Neutrophil (primary cell): ENCODE measurements around the gene CALHM2.

Experiments used
- H3K27ac ChIP-seq: fragments of 200-600 bp; sonication (generic); 2 replicates; pipeline ENCODE4 v1.5.1; 2016; ENCODE audit warnings: mild to moderate bottlenecking, moderate library complexity
- H3K27me3 ChIP-seq: fragments of 200-600 bp; sonication (generic); 2 replicates; pipeline ENCODE4 v1.6.0; 2016; ENCODE audit warnings: mild to moderate bottlenecking
- H3K36me3 ChIP-seq: fragments of 200-600 bp; sonication (generic); 2 replicates; pipeline ENCODE4 v1.5.1; 2017
- H3K4me1 ChIP-seq, 2 experiments: fragments of 200-600 bp in 1 of 2; sonication (generic) in 1 of 2; 1 replicate in 1 of 2; 2 replicates in 1 of 2; pipeline versions ENCODE4 v1.5.1 to v1.6.1; 2013 to 2016; ENCODE audit warnings: low read depth in 1 of 2, low read length in 1 of 2, mild to moderate bottlenecking in 1 of 2, moderate library complexity in 1 of 2; ENCODE audit not compliant: control insufficient read depth in 1 of 2, insufficient read depth in 1 of 2
- H3K4me3 ChIP-seq, 2 experiments: fragments of 200-600 bp in 1 of 2; sonication (generic) in 1 of 2; 1 replicate in 1 of 2; 2 replicates in 1 of 2; pipeline ENCODE4 v1.5.1; 2013 to 2016; ENCODE audit warnings: low read depth in 1 of 2, low read length in 1 of 2, mild to moderate bottlenecking in 1 of 2, moderate library complexity in 1 of 2
- H3K9me3 ChIP-seq: fragments of 200-600 bp; sonication (generic); 2 replicates; pipeline ENCODE4 v1.5.1; 2016
- TF ChIP-seq, protein P1 (sequence below): fragments of 200-600 bp; sonication (generic); IDR thresholded peaks from 2 replicates; pipeline ENCODE4 v1.5.1; 2016; ENCODE audit warnings: antibody characterized with exemption

Gene CALHM2

DNA sequence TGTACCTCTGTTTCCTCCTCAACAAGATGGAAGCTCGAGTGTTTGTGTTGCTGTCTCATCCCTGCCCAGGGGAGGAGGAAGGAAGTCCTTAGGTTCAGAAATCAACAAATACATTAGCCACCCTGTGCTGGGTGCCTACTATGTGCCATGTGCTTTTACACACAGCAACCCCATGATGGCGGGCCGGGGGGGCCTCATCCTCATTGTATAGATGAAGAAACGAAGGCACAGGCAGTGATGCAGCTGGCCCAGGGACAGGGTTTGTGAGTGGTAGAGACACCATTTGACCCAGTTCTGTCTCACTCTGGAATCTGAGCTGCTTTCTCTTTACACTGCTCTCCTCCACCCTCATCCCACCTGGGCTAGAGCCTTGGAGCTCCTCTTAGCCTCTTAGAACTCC lies 1.9 kb upstream of the CALHM2 start:
- H3K27me3 ChIP-seq, result peaks cover 65% of the 10 kb centered on the region
- TF ChIP-seq, protein P1, sequence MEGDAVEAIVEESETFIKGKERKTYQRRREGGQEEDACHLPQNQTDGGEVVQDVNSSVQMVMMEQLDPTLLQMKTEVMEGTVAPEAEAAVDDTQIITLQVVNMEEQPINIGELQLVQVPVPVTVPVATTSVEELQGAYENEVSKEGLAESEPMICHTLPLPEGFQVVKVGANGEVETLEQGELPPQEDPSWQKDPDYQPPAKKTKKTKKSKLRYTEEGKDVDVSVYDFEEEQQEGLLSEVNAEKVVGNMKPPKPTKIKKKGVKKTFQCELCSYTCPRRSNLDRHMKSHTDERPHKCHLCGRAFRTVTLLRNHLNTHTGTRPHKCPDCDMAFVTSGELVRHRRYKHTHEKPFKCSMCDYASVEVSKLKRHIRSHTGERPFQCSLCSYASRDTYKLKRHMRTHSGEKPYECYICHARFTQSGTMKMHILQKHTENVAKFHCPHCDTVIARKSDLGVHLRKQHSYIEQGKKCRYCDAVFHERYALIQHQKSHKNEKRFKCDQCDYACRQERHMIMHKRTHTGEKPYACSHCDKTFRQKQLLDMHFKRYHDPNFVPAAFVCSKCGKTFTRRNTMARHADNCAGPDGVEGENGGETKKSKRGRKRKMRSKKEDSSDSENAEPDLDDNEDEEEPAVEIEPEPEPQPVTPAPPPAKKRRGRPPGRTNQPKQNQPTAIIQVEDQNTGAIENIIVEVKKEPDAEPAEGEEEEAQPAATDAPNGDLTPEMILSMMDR, result no peak
- H3K36me3 ChIP-seq, result no peaks in the 10 kb centered on the region
- H3K9me3 ChIP-seq, result no peaks in the 10 kb centered on the region
- H3K27ac ChIP-seq, result no peak overlapping the region
- H3K4me3 ChIP-seq, result no peak overlapping the region
- H3K4me1 ChIP-seq, result peaks cover 7 to 13% of the 10 kb centered on the region in 2 experiments

DNA sequence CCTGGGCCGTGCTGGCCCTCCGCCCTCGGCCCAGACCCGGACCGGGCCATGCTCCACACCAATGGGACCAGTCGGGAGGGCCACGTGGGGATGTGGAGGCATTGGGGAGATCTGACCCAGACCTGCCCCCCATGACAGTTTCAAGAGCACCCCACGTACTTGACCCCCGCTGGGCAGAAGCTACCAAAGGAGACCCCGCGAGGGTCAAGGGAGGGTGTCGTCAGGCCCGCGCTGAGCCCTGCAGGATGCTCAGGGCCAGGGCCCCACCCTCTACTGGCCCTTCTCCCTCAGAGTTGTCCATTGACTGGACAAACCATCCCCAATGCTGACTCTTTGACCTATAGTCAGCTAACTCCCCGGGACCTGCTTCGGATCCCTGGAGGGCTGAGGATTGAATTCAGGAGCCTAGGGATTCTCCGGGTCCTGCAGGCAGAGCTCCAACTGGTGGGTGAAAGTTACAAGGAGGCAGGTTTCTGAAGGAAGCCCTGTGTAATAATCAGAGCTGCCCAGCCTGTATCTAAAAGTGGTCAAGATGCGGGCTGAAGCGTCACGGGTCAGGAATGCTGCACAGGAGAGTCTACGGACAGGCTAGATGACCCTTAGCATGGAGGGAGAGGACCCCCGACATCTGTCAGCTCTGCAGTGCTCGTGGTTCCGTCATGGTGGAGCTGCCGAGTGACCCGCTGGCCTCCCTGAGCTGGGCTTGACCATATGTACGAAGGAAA lies 498 bp upstream of the CALHM2 start:
- Histone ChIP-seq H3K9me3 (no peaks in the 10 kb centered on the region), H3K36me3 (no peaks in the 10 kb centered on the region), H3K4me3 (peak overlapping the region in 1 of 2 experiments; percentile 35), H3K27ac (no peak overlapping the region), H3K27me3 (peaks cover 59% of the 10 kb centered on the region), H3K4me1 (peaks cover 7 to 13% of the 10 kb centered on the region in 2 experiments)
- TF ChIP-seq, protein P1, result no peak

DNA sequence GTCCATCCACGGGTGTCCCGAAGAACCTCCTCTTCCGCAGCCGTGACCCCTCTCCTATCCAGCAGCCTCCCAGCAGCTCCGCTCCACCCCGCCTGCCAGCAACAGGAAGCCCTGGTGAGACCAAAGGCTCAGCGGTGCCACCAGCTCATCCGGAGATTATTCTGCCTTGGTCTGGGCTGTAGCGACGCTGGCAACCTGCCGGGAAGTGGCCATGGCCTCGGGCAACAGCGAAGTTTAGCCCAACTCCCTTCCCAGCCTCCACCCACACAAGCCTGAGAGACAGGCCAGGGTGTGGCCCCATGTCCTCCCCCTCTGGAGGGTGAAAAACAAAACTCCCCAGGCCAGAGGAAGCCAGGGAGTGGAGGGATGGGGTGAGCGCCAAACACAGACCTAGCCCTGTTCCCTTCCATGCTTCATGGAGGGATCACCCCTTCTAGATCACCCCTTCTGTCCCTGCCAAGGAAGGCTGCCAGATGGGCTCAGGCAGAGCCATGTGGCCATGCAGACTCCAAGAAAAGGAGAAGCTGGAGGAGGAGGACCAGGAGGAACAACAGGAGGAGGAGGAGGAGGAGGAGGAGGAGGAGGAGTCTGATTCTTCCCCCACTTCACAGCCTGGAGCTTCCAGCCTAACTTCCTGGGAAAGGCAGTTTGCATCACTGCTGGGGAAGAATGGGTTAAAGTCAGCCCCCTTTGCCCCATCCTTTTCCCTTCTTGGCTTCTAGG lies 918 bp downstream of the CALHM2 start:
- Histone ChIP-seq H3K4me3 (no peak overlapping the region), H3K4me1 (peaks cover 7 to 13% of the 10 kb centered on the region in 2 experiments), H3K27ac (no peak overlapping the region), H3K36me3 (peaks cover 3% of the 10 kb centered on the region), H3K9me3 (no peaks in the 10 kb centered on the region), H3K27me3 (peaks cover 59% of the 10 kb centered on the region)
- TF ChIP-seq, protein P1, result no peak

DNA sequence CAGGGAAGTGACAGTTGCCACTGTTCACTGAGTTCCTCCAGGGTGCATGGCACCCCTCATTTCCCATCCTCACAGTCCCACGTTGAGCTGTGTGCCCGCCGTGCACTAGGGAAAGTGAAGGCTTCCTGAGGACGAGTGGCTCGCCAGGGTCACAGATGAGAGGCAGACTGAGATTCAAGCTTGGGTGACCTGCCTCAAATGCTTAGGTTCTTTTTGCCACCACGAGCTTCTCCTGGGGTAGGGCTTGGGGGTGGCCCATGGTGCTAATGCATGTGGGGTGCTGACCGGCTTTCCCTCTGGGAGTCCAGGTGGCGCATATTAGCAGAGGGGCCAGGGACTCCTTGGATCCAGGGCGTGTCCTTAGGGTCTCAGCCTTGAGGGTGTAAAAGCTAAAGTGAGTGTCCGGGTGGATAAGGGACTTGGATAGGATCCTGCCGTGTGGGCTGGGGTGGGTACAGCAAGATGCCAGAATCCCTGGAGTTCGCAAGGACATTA lies 1.9 kb downstream of the CALHM2 start:
- Histone ChIP-seq H3K9me3 (no peaks in the 10 kb centered on the region), H3K27ac (no peak overlapping the region), H3K27me3 (peaks cover 59% of the 10 kb centered on the region), H3K4me3 (no peak overlapping the region), H3K36me3 (peaks cover 13% of the 10 kb centered on the region), H3K4me1 (peaks cover 7 to 13% of the 10 kb centered on the region in 2 experiments)
- TF ChIP-seq, protein P1, result no peak

DNA sequence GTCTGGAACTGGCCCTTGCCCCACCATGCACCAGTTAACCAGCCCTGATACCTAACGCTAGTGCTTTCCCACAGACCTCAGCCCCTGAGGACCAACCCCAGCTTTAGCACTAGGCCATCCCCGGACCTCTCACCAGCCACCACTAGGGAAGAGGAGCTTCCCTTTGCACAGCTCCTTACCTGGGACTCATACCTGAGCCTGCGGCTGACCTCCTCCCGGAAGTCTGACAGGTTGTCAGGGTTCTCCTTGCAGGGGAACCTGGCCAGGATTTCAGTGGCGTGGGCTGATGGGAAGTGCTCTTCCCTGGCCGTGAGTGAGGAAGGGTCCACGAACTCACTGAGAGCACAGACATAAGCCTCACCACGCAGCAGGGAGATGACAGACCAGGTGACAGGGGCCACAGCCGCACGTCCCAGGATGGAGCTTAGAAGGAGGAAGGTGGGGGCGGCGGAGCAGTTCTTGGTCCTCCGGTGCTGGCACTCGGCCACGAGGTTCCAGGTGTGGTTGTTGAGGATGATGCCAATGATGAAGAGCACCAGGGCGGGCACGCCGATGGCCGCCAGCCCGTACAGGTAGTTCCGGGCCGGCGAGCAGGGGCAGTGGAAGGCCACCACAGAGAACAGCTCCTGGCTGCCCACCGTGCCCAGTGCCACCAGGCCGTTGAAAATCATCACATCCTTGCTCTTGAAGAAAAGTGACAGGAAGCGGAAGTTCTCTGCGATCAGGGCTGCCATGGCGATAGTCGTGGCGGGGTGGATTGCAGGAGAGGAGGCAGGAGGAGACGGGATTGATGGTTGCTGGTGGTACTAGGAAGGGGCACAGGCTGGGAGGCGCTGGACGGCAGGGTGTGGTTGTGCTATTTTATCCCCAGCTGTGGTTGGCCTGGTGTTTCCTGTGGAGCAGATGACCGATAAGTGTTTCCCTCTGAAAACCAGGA lies 2.7 kb downstream of the CALHM2 start:
- Histone ChIP-seq H3K4me3 (no peak overlapping the region), H3K4me1 (peaks cover 7 to 13% of the 10 kb centered on the region in 2 experiments), H3K9me3 (no peaks in the 10 kb centered on the region), H3K27ac (no peak overlapping the region), H3K36me3 (peaks cover 21% of the 10 kb centered on the region), H3K27me3 (peaks cover 52% of the 10 kb centered on the region)
- TF ChIP-seq, protein P1, result no peak
